Measurements from ENCODE around the gene DNAJB7. TPM values are rescaled to one million over a fixed set of nuclear protein-coding genes. Genes with fewer than 3 reads are reported as not detected.

DNAJB7 gene
- total and polyA plus RNA-seq, 2 of the 13 experiments (the other 11 are each of a cell fraction or from before 2014, with no cell fraction given): not detected

- Histone ChIP-seq H3K9ac (ENCODE audit: insufficient read depth, low read depth, low read length) (peak overlapping the region; percentile 59), H3K9me3 (ENCODE audit: low read length) (no peaks in the 10 kb centered on the region), H3K79me2 (ENCODE audit: insufficient read depth, low read length) (peaks cover 32% of the 10 kb centered on the region), H3K4me1 (ENCODE audit: insufficient read depth, low read length) (peaks cover 40% of the 10 kb centered on the region), H2AFZ (ENCODE audit: low read length) (peak overlapping the region; percentile 88), H3K27me3 (ENCODE audit: control insufficient read depth in 1 of 2, insufficient read depth in 2 of 2, low read length in 2 of 2) (no peaks in the 10 kb centered on the region; a peak in 1 of 5 replicates), H3K36me3 (replicated peaks in 1 of 2; ENCODE audit: control insufficient read depth in 1 of 2, insufficient read depth in 2 of 2, low read length in 2 of 2) (no peaks in the 10 kb centered on the region; a peak in 1 of 5 replicates), H3K4me3 (replicated peaks in 1 of 3; ENCODE audit: insufficient read depth in 1 of 3, low read depth in 2 of 3, low read length in 3 of 3) (peak overlapping the region; percentile 97 to 98 (median 98)), H3K27ac (ENCODE audit: extremely low read length, insufficient read depth, low read length) (peak overlapping the region; percentile 8), H4K20me1 (ENCODE audit: insufficient read depth, low read length) (no peaks in the 10 kb centered on the region), H3K4me2 (ENCODE audit: low read depth, low read length) (peak overlapping the region; percentile 82)
- FAIRE-seq: no peak
- peak; percentile 19; the same call in 2 of the 3 replicates for ATAC-seq
- in situ Hi-C loops (cut with HindIII; ENCODE audit: extremely low pct_ligation_motif_present, low pct_unique_long_range_greater_than_20kb): no loop called here
- no TSS peak for BruUV-seq (replicated peaks)
- POLR2A ChIA-PET: interaction anchor here (0.9 to 1.5 kb wide), 5 partner anchors 10 to 131 kb away, joined by 3 to 9 read pairs (median 4); partner anchors contain the start of genes RBX1, ST13 and XPNPEP3
- CTCF ChIA-PET (ENCODE audit: low intra/inter-chr PET ratio, low total read pairs): no interaction called here
- intact Hi-C loops (cut with micrococcal nuclease; ENCODE audit: unreplicated experiment): no loop called here
- WGBS (ENCODE audit: low lambda C conversion rate): 1% methylated on average over 4 of the region's 4 CpGs
- DNase-seq (ENCODE audit: low spot score): no peak
- TF ChIP-seq POGK (CRISPR knock-in tag; conservative IDR thresholded peaks at IDR 0.05) (no peak), MTA3 (CRISPR knock-in tag; IDR thresholded peaks at IDR 0.05) (no peak), ELF4 (CRISPR knock-in tag; IDR thresholded peaks at IDR 0.05; ENCODE audit: borderline replicate concordance) (0 out of 2 replicates have a peak, but pooled peaks have one; percentile 4), SOX13 (IDR thresholded peaks at IDR 0.05) (no peak), SOX13 (CRISPR knock-in tag; conservative IDR thresholded peaks at IDR 0.05 in 1 of 2, IDR thresholded peaks at IDR 0.05 in 1 of 2) (no peak), SMC3 (IDR thresholded peaks at IDR 0.05; ENCODE audit: low read length) (no peak), ZNF543 (CRISPR knock-in tag; IDR thresholded peaks at IDR 0.05) (0 out of 2 replicates have a peak, but pooled peaks have one; percentile 3), ELF3 (CRISPR knock-in tag; IDR thresholded peaks at IDR 0.05) (no peak), HCFC1 (IDR thresholded peaks at IDR 0.05; ENCODE audit: low read depth, low read length) (no peak), ZBTB8A (CRISPR knock-in tag; IDR thresholded peaks at IDR 0.05; ENCODE audit: borderline replicate concordance, low read depth) (0 out of 2 replicates have a peak, but pooled peaks have one; percentile 55), ZNF275 (CRISPR knock-in tag; IDR thresholded peaks at IDR 0.05; ENCODE audit: borderline replicate concordance) (no peak), SMAD9 (CRISPR knock-in tag; IDR thresholded peaks at IDR 0.05) (no peak), ZNF224 (CRISPR knock-in tag; IDR thresholded peaks at IDR 0.05) (no peak), MED1 (CRISPR knock-in tag; IDR thresholded peaks at IDR 0.05) (0 out of 2 replicates have a peak, but pooled peaks have one; percentile 7), HMG20B (CRISPR knock-in tag; conservative IDR thresholded peaks at IDR 0.05) (no peak), ZNF354B (CRISPR knock-in tag; IDR thresholded peaks at IDR 0.05) (no peak), MAFG (CRISPR knock-in tag; IDR thresholded peaks at IDR 0.05) (no peak), ZNF343 (CRISPR knock-in tag; IDR thresholded peaks at IDR 0.05) (0 out of 2 replicates have a peak, but pooled peaks have one; percentile 32)
- TF ChIP-seq, protein P1, sequence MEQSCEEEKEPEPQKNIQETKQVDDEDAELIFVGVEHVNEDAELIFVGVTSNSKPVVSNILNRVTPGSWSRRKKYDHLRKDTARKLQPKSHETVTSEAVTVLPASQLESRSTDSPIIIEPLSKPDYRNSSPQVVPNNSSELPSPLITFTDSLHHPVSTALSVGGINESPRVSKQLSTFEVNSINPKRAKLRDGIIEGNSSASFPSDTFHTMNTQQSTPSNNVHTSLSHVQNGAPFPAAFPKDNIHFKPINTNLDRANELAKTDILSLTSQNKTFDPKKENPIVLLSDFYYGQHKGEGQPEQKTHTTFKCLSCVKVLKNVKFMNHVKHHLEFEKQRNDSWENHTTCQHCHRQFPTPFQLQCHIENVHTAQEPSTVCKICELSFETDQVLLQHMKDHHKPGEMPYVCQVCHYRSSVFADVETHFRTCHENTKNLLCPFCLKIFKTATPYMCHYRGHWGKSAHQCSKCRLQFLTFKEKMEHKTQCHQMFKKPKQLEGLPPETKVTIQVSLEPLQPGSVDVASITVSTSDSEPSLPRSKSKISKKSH (CRISPR knock-in tag; IDR thresholded peaks at IDR 0.05; ENCODE audit: borderline replicate concordance): no peak
Observed at GRCh38 chr22:40819599-40820140, 42.2 kb downstream of the DNAJB7 start.

All from HepG2 (cell line).